ENCODE measurements around the gene GMDS.

GRCh38 chr6:1738558-1739081 is 506.8 kb downstream of the GMDS start:
- no peak for TF ChIP-seq CTCF (IDR thresholded peaks at IDR 0.05; ENCODE audit: low read length)
- no peak for TF ChIP-seq EZH2phosphoT487 (IDR thresholded peaks at IDR 0.05; ENCODE audit: low read length)
- no peak for TF ChIP-seq EZH2 (optimal IDR thresholded peaks at IDR 0.05; ENCODE audit: low read depth, low read length)
